Measurements from ENCODE around the gene CEP78. TPM values are rescaled to one million over a fixed set of nuclear protein-coding genes. Genes with fewer than 3 reads are reported as not detected.

CEP78 gene
- total RNA-seq, 1 experiment from 2014 or later, result 57.8 TPM

GRCh38 chr9:78291240-78291925 lies 55.5 kb downstream of the CEP78 start:
- H3K4ac ChIP-seq (ENCODE audit: low read depth, low read length), result no peak overlapping the region
- Mint-ChIP-seq H3K36me3 (ENCODE audit: insufficient read depth in 1 of 3, low read depth in 3 of 3) (no peaks in the 10 kb centered on the region; a peak in 1 of 7 replicates), H3K27me3 (ENCODE audit: low read depth) (no peaks in the 10 kb centered on the region; the same call in 1 of the 2 replicates), H3K27ac (no peak overlapping the region; a peak in 1 of 7 replicates), H3K4me3 (no peak overlapping the region), H3K4me1 (peaks cover 19 to 20% of the 10 kb centered on the region in 2 experiments), H3K9me3 (no peaks in the 10 kb centered on the region)
- H2BK12ac ChIP-seq (ENCODE audit: insufficient read length, low read depth, low read length), result no peak overlapping the region
- no peak for DNase-seq
- no peak overlapping the region for H2BK120ac ChIP-seq (ENCODE audit: low read depth, low read length, poor library complexity, severe bottlenecking)
- no peak overlapping the region for H2AFZ ChIP-seq (ENCODE audit: low read length)
- H2BK15ac ChIP-seq (ENCODE audit: low read depth, low read length), result no peak overlapping the region
- no peaks in the 10 kb centered on the region for H4K20me1 ChIP-seq (ENCODE audit: control insufficient read depth, insufficient read depth, insufficient read length)
- H3K27me3 ChIP-seq (ENCODE audit: insufficient read depth, low read length), result no peaks in the 10 kb centered on the region
- H3K79me1 ChIP-seq (ENCODE audit: insufficient read depth, low read depth, low read length, poor library complexity, severe bottlenecking), result no peaks in the 10 kb centered on the region
- no peak overlapping the region for H4K5ac ChIP-seq (ENCODE audit: insufficient read length, low read depth, low read length)
- TF ChIP-seq CTCF (conservative IDR thresholded peaks at IDR 0.05), result no peak
- no peak overlapping the region for H2BK20ac ChIP-seq (ENCODE audit: low read depth, low read length, poor library complexity, severe bottlenecking)
- peaks cover 4% of the 10 kb centered on the region for H3K23me2 ChIP-seq (ENCODE audit: insufficient read length, low read depth, low read length, poor library complexity, severe bottlenecking)
- no peak overlapping the region for H3K14ac ChIP-seq (ENCODE audit: insufficient read depth, low read length)
- no peak overlapping the region for H4K8ac ChIP-seq (replicated peaks; ENCODE audit: insufficient read length, low read depth, low read length)
- H2AK5ac ChIP-seq (ENCODE audit: insufficient read length, low read length), result no peak overlapping the region
- no peaks in the 10 kb centered on the region for H3K9me3 ChIP-seq (ENCODE audit: control insufficient read depth, low read depth, low read length)
- no peak overlapping the region for H2BK5ac ChIP-seq (ENCODE audit: insufficient read length, low read length)
- H3T11ph ChIP-seq (ENCODE audit: low read length), result no peak overlapping the region
- no peak overlapping the region for H3K23ac ChIP-seq (ENCODE audit: insufficient read length, low read depth, low read length)
- no peak overlapping the region for H3K27ac ChIP-seq (ENCODE audit: insufficient read length, low read depth, low read length)
- no peaks in the 10 kb centered on the region for H3K4me1 ChIP-seq (ENCODE audit: insufficient read depth, low read length)
- WGBS (ENCODE audit: extremely low coverage, insufficient read length, low lambda C conversion rate), result no CpG with 5 or more reads among the region's 8 CpGs
- H4K91ac ChIP-seq (ENCODE audit: insufficient read length, low read depth, low read length), result no peak overlapping the region
- H3K18ac ChIP-seq (ENCODE audit: insufficient read length, low read depth, low read length), result no peak overlapping the region
- H3K4me2 ChIP-seq (ENCODE audit: insufficient read depth, insufficient read length, low read length), result no peak overlapping the region
- H3K79me2 ChIP-seq (ENCODE audit: insufficient read depth, low read length), result no peaks in the 10 kb centered on the region
- H3K56ac ChIP-seq (ENCODE audit: insufficient read length, low read depth, low read length), result no peak overlapping the region
- no peak overlapping the region for H3K9ac ChIP-seq (ENCODE audit: extremely low read depth, insufficient read length, low read length)
